Jurkat, Clone E6-1 (cell line): ENCODE results near the gene CCDC43. TPM values are rescaled to one million over a fixed set of nuclear protein-coding genes. Genes with fewer than 3 reads are reported as not detected.
"Not testable (repeated sequence)": the region's sequence is repeated elsewhere in the genome, so short reads cannot be mapped to it uniquely, and the experiment has no call there.

Experiments
- DNase-seq: peaks from one replicate; pipeline ENCODE4 v3.0.0-alpha.2; 2011; ENCODE audit warnings: low read depth, low spot score
- H3K4me3 ChIP-seq: 2 replicates; pipeline ENCODE4 v1.5.1; 2011; ENCODE audit warnings: mild to moderate bottlenecking, low read length, control low read depth, moderate library complexity
- polyA plus RNA-seq: library from polyadenylated mRNA; unstranded; fragments of >200 nt; gene quantifications from one replicate; pipeline ENCODE4 v1.2.1, GENCODE V29; 2012; ENCODE audit warnings: missing spikeins; ENCODE audit not compliant: insufficient read length, insufficient read depth

CCDC43 gene
- polyA plus RNA-seq, result 38.8 TPM

GRCh38 chr17:44689477-44690217 is at the start of gene CCDC43:
Gene CCDC43, minus strand, starts transcription at chr17:44689776. Its CDS starts 23 bp downstream, at chr17:44689753.
- peak; percentile 89 for DNase-seq
- peak within 1 kb of the TSS; percentile 72 for H3K4me3 ChIP-seq

DNA sequence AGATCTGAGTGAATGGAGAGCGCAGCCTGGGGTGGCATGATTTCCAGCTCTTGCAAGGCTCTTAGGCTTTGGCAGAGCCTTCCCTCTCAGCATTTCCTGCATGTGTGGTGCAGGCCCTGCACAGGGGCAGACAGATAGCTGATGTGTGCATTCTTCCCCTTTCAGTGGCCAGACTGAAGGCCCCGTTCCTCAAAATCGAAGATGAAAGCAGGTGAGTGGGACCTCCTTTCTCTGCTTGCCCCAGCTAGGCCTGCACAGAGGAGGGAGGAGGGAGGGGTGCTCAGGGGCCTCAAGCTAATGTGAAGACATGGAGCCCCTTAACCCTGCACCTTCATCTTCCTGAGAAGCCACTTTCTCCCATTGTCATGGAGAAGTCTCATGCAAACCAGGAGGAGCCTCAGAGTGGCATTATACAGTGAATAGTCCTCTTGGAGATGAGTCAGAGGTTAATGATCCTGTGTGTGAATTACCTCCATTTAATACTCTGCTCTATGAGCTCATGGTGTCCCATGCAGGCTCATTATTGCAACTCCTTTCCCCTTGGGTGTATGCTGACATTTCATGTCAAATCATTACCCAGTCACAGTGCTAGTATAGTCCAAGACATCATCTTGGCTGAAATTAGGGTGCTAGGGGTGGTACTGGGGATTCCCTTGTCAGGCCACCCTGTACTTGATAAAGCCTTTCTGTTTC is 48.8 kb upstream of the CCDC43 start:
- H3K4me3 ChIP-seq, result no peak overlapping the region
- DNase-seq, result no peak

DNA sequence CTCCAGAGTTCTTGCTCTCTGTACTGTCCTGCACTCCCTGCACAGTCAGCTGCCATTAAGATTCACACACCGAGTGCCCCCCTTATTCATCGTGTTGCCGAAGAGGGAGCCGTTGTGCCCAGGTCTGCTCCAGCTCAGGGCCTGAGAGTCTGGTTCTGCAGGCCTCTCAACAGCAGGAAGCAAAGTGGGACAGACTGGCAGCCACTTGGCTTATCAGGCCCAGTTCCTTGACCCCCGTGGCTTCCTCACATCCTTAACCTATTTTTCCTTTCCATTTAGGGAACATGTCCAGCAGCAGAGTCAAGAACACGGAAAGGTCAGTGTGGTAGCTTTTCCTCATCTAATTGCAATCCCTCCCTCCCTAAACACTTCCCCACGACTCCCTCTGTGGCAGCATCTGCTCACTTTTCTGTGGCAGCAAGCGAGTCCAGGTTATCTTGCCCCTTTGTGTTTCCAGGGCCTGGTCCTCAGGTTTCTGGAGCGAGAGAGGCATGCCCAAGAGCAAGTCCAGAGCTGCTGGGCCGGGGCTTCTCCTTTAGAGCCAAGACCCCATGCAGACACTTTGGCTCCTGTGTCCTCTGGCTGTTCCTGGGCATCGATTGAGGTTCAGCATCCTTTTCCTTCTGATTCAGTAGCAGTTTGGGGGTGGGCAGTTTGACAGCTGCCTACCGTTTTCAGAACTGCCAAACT is 47.1 kb upstream of the CCDC43 start:
- no peak overlapping the region for H3K4me3 ChIP-seq
- no peak for DNase-seq

GRCh38 chr17:44734272-44734671 is 44.7 kb upstream of the CCDC43 start:
- DNase-seq, result no peak
- H3K4me3 ChIP-seq, result no peak overlapping the region

GRCh38 chr17:44733753-44734152 is 44.2 kb upstream of the CCDC43 start:
- no peak overlapping the region for H3K4me3 ChIP-seq
- no peak for DNase-seq

DNA sequence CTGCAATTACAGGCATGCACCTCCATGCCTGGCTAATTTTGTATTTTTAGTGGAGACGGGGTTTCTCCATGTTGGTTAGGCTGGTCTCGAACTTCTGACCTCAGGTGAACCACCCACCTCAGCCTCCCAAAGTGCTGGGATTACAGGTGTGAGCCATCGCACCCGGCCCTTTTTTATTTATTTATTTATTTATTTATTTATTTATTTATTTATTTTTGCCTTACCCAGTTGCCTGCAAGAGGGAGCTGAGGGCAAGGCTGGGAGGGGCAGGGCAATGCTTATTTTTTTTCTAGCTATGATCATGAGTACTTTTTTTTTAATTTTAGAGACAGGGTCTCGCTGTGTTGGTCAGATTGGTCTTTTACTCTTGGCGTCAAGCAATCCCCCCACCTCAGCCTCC is 36.5 kb upstream of the CCDC43 start:
- DNase-seq, H3K4me3 ChIP-seq: not testable (repeated sequence)

GRCh38 chr17:44722254-44722653 is 32.7 kb upstream of the CCDC43 start:
- no peak overlapping the region for H3K4me3 ChIP-seq
- DNase-seq, result no peak

DNA sequence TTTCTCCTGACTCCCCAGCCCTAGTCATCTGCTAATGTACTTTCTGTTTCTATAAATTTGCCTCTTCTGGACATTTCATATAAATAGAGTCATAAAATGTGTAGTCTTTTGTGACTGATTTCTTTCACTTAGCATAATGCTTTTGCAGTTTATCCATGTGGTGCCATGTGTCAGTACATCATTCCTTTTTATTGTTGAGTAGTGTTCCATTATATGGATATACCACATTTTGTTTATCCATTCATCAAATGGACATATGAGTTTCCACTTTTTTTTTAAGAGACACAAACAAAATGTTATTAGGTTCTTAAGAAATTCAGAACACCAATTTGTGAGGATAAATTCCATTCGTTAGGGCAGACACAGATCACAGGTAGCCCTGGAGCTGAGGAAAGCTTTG is 29.9 kb upstream of the CCDC43 start:
- DNase-seq, result no peak
- no peak overlapping the region for H3K4me3 ChIP-seq

- peak within 1 kb of the TSS; percentile 100 for H3K4me3 ChIP-seq
- peak; percentile 92 for DNase-seq
These were observed 19.1 kb upstream of the CCDC43 start, which contains the start of gene DBF4B for GRCh38 chr17:44708401-44709263. Gene DBF4B, plus strand, starts transcription at chr17:44708665. Its CDS starts 156 bp downstream, at chr17:44708821.

GRCh38 chr17:44707755-44708400 is 18.3 kb upstream of the CCDC43 start:
- H3K4me3 ChIP-seq, result peak overlapping the region; percentile 100
- DNase-seq, result no peak

DNA sequence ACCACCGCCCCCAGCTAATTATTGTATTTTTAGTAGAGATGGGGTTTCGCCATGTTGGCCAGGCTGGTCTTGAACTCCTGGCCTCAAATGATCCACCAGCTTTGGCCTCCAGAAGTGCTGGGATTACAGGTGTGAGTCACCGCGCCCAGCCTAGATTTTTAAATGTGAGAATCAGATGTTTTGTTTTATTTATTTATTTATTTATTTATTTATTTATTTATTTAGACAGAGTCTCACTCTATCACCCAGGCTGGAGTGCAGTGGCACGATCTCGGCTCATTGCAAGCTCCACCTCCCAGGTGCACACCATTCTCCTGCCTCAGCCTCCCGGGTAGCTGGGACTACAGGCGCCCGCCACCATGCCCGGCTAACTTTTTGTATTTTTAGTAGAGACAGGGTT is 10.7 kb upstream of the CCDC43 start:
- H3K4me3 ChIP-seq, DNase-seq: not testable (repeated sequence)

- no peak overlapping the region for H3K4me3 ChIP-seq
- no peak for DNase-seq
These were observed 4.0 kb upstream of the CCDC43 start for GRCh38 chr17:44693609-44694008.

DNA sequence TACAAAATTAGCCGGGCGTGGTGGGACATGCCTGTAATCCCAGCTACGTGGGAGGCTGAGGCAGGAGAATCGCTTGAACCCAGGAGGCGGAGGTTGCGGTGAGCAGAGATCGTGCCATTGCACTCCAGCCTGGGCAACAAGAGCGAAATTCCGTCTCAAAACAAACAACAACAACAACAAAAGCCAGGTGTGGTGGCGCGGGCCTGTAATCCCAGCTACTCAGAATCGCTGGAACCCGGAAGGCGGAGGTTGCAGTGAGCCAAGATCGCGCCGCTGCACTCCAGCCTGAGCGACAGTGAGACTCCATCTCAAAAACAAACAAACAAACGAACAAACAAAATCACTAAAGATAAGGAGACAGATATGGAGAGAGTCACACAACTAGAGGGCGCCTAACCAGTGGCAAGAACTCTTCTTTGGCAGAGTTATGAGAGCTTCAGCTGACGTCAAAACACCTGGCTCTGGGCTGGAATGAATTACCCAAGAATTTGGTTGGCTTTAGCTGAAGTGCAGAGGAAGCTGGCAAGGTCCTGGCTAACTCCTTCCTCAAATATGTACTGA is 1.2 kb upstream of the CCDC43 start:
- H3K4me3 ChIP-seq, result not testable (repeated sequence)
- DNase-seq, result peak; percentile 57

GRCh38 chr17:44688675-44689476 is 700 bp downstream of the CCDC43 start:
- DNase-seq, result no peak
- H3K4me3 ChIP-seq, result peak overlapping the region; percentile 72

DNA sequence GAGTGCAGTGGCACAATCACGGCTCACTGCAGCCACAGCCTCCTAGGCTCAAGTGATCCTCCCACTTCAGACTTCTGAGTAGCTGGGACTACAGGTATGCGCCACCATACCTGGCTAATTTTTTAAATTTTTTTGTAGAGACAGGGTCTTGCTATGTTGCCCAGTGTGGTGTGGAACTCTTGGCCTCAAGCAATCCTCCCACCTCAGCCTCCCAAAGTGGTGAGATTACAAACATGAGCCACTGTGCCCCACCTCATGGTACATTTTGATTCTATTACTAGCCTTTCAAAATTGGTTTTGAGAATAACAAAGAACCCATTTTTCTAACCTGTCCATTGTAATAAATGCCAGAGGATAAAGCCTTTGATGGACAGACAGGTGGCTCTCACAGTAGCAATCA is 1.4 kb downstream of the CCDC43 start:
- no peak for DNase-seq
- H3K4me3 ChIP-seq, result peak overlapping the region; percentile 72

DNA sequence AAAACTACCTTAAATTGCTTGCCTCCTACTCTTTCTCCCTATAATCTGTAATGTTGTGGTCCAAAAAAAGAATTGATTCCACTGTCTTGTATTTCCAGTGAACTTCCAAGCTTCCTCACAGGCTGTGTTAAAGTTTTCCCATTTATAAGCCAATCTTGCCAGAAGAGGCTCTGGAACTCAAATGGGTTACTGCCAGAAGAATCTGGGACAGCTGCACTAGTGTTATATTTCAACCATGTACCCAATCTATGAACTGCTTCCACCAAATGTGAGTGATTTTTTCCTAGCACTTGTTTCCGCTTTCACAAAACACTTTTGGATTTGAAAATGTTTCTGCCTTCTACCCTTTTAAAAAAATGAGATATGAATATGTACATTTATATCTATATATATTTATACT is 1.8 kb downstream of the CCDC43 start:
- no peak overlapping the region for H3K4me3 ChIP-seq
- DNase-seq, result no peak

DNA sequence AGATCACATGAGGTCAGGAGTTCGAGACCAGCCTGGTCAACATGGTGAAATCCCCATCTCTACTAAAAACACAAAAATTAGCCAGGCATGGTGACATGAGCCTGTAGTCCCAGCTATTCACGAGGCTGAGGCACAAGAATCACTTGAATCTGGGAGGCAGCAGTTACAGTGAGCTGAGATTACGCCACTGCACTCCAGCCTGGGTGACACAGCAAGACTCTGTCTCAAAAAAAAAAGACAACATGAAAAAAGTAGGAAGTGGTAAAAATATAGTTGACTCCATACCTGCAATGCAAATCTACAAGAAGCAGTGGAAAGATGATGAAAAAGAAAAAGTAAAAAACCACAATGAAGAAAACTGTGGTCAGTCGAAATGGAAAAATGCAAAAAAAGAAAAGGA is 6.3 kb downstream of the CCDC43 start:
- DNase-seq, result peak; percentile 41
- not testable (repeated sequence) for H3K4me3 ChIP-seq
